Measurements from ENCODE around the gene WSCD2.

- TF ChIP-seq CTCF (IDR thresholded peaks at IDR 0.05; ENCODE audit: borderline replicate concordance, extremely low read depth, low read length, poor library complexity, severe bottlenecking) (no peak), EZH2 (IDR thresholded peaks at IDR 0.05; ENCODE audit: borderline replicate concordance, low read depth, low read length, severe bottlenecking) (no peak)
These were observed 46.2 kb downstream of the WSCD2 start for GRCh38 chr12:108175310-108175709.
